Activated T-helper 1 cell treated with anti-CD3 and anti-CD28 coated beads, Interleukin-2, amount 50 U/mL, for 16 hours (primary cell): Measurements from ENCODE around the gene HMMR.

Source experiments
- DNase-seq, 2 donors: peaks; one replicate each; pipeline ENCODE4 v3.0.0-alpha.2; 2020; ENCODE audit warnings: low read depth in 1 of 2, low spot score in 1 of 2

The HMMR gene

DNA sequence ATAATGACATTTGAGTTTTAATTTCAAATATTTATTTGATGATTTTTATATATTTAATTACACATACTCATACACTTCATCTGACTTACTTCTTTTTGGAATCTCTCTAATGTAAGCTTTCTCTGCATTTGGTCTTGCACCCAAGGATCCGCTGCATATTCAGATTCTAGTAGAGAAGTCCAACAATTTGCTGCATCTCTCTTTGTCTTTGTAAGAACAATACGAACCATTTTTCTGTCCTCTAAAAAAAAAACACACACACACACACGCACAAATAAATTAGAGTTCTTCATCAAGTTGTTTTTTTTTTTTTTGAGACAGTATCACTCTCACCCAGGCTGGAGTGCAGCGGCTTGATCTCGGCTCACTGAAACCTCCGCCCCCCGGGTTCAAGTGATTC lies 3.6 kb upstream of the HMMR start:
- no peak for DNase-seq

DNA sequence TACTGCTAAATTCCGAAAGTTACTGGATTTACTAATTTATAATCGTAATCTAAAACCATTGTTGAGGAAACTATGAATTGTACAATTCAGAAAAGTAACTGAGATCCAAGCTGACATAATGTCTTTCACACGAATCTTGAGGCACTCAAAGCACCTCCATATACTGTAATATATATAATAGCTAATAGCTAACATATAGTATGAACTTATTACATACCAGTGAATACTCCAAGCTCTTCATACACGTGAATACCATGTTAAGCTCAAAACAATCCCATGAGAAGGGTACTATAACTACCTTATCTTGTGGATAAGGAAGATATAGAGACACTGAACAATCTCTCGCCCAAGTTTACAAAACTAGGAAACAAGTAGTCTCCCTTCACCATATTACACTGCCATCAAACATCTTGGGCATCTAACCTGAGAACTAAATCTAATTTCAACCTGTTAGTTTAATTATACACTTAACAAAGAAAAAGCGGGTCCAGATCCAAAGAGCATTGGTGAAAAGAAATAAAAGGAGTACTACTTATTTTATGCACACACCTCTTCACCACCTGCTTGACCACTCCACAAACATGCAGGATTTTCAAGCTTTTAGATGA lies 1.6 kb upstream of the HMMR start:
- no peak for DNase-seq

DNA sequence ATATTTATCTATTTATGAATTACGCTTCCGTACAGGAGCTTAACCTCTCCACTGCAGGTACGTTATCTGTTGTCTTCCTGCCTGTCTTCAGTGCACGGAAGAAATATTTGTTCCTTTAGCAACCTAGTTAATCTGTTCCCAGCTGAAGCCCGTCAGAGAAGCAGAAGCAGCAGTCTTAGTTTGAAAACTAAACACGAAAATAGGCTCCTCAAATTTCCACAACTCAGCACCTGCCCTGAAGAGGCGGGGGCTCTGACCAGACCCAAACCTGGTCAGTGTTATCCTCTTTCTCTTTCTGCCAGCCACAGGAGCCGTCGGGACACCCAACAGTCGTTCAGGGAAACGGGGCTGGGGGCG lies 992 bp upstream of the HMMR start:
- DNase-seq: no peak

DNA sequence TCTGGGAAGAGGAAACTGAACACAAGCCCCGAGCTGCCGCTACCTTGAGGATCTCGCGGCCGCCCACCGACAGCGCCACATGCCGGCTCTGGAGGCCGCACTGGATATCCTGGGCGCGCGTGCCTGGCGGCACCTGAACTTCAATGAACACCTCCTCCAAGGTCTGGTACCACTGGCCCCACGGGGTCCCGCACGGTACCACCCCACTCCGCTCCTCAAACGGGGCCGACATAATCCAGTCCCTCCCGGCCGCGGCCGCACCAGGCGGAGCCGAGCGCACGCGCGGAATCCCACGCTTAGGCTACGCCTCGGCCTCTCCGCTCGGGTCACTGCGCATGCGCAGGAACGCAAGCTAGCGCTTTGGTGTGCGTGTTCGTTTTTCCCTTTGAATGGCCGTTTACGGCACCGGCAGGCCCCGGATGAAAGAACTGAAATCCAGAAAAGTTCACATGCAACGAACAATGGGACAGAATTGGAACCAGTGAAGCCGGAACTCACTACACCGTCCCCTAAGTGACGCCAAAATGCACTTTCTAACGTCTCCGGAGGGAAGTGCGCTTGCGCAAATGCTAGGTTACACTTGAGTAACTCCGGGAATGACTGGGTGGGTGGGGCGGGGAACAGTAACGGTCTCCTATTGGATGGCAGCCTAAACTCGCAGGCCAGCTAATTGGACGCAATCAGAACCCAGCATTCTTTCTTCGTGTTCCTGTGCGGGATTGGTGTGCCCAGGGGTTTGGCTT lies 442 bp upstream of the HMMR start, which contains the start of gene NUDCD2:
Gene NUDCD2, minus strand, starts transcription at position 284 of the 743 bp plus-strand sequence. Its CDS starts 52 bp downstream, at position 232.
- peak; percentile 84 to 92 for DNase-seq

DNA sequence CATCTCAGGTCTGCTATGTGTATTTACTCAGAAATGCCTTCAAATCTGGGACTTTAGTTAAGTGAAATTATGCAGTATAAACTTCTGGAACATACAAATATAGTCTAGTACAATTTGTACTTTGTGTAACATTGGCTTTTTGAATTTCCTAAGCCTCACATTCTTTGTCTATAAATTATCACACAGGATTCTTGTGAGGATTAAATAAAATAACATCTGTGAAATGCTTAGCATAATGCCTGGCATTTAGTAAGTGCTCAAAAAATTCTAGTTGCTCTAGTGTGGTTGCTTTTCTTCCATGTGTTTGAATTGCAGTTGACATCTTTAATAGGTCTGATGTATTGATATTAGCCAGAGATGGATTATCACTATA lies 2.6 kb downstream of the HMMR start:
- DNase-seq: no peak

DNA sequence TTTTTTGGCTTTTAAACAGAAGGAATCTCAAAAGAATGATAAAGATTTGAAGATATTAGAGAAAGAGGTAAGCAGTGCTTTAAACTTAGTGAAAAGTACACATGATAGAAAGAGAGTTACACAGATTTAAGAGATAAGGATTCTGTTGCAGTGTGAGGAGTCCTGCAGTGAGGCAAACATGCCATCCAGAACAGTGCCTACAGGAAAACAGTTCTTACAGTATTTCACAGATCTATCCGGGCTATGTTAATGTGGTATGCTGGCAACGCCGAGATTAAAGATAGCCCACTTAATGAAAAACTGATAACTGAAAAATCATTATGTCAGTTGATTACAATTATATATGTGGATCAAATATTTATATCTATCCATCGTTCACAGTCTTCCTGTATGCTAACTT lies 7.2 kb downstream of the HMMR start:
- DNase-seq: no peak

DNA sequence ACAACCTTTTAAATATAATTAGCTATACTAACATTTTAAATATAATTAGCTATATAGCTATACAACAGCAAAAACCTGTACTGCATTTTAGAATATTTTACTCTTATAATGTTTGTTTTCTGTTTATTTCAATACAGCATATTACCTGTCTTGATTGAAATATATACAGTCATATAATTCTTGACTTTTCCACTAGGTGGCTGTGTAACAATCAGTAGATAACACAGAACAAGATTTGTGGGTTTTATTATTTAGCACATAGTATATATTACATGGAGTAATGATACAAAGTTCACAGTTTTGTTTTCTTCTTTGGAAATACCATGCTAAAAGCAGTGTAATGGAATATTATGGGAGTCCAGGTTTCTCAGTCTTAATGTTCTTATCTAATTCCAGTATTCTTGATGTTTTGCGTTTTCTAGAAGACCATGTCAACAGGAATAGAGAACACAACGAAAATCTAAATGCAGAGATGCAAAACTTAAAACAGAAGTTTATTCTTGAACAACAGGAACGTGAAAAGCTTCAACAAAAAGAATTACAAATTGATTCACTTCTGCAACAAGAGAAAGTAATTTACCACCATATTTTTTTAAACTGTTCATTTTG lies 13.3 kb downstream of the HMMR start:
- no peak for DNase-seq

DNA sequence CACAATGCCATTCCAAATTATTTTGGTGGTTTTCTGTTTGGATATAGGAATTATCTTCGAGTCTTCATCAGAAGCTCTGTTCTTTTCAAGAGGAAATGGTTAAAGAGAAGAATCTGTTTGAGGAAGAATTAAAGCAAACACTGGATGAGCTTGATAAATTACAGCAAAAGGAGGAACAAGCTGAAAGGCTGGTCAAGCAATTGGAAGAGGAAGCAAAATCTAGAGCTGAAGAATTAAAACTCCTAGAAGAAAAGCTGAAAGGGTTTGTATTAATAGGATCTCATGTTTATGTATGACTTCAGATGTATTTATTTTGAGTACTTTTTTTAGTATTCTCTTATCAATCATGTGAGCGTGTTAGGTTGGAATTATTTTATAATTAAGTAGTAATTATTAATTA lies 15.0 kb downstream of the HMMR start:
- no peak for DNase-seq

DNA sequence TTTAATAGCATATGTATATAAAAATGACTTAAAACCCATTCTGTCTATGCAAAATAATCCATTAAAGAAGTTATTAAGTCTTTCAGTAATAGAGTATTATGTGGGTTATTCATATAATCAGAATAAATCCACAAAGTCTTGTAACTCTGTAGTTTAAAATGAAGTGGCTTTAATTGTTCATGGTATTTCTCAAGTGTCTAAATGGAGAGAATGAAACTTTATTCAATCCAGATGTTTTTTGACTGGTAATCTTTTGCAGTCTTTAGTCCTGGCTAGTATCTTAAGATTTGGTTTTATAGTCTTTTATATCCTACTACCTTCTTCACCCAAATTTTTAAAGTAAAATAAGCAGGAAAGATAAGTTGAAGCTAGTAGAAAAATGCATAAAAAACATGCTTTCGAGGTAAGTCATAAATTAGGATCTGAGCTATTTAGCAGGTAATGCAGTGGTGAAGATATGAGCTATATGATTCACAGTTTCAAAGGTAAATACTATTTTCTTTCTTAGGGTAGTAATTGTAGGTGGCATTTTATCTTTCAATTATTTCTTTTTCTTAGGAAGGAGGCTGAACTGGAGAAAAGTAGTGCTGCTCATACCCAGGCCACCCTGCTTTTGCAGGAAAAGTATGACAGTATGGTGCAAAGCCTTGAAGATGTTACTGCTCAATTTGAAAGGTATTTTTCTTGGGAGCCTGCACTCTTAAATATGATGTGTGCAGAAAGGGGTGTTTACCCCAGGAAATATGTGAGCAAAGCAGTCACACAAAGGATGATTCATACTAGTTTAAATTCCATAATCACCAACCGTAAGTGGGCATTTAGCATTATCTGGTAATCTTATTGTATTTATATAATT lies 17.9 kb downstream of the HMMR start:
- no peak for DNase-seq

DNA sequence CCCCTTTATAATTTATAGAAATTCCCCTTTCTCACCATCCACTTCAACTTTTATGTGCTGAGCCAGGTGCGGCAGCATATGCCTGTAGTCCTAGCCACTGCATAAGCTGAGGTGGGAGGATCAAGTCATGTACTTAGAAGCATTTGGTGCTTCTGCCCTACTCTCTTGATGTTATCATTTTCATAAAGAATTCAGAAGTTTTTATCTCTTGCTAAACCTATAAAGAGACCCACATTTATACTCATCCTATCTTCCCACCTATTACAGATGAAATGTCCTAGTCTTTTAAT lies 18.5 kb downstream of the HMMR start:
- DNase-seq: no peak

DNA sequence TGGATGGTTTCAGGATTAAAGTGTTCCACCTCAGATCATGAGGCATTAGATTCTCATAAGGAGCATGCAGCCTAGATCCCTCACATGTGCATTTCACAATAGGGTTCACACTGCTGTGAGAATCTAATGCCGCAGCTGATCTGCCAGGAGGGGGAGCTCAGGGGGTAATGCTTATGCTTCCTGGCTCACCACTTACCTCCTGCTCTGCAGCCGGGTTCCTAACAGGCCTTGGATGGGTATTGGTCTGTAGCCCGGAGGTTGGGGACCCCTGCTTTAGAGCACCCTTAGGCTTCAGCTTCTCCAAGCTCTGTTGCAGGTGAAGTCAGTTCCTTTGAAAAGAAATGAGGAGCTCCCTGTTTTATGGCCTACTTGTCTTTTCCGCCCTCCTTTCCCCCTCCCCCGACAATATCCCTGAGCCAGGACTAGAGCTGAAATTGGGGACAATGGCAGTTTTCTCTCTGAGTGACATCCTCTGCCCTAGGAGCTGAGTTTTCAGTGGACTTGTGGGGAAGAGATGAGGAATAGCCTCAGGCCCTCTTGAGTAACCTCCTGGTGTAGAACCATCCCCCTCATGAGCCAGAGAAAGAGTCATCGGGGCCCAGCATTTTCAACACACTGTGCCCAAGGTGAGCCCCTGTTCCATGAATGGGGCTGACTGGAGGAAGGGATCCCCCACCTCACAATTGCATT lies 28.8 kb downstream of the HMMR start:
- no peak for DNase-seq

DNA sequence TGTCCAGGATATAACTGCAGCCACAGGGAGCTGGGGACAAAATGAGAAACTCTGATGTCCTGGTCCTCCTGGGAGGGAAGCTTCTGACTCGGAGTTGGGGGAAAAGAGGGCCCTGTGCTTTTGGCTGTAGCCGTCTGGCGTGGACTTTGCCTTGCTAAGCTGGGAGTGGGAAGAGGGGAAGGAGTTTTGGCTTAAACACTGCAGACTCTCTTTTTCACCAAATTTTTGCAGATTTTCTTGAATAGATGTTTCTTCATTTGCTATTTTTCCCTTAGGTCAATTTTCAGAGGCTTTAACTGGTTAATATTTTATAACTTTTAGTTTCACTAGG lies 29.3 kb downstream of the HMMR start:
- no peak for DNase-seq

DNA sequence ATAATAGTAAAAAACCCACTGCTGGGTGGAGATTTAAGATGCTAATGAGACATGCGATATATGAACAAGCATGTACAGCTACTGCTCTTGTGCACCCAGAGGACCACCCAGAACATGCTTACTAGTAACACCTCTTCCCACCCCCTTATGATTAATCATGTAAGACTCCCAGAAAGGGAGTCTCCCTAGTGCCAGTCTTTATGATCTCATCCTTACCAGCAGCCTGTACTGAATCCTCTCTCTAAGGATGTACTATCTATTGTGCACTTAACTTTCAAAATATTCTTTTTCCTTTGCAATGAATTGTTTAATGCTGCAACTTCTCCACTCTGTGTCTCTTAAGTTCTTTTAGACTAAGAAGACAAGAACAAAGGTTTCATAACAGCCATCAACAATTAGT lies 35.9 kb downstream of the HMMR start:
- no peak for DNase-seq

DNA sequence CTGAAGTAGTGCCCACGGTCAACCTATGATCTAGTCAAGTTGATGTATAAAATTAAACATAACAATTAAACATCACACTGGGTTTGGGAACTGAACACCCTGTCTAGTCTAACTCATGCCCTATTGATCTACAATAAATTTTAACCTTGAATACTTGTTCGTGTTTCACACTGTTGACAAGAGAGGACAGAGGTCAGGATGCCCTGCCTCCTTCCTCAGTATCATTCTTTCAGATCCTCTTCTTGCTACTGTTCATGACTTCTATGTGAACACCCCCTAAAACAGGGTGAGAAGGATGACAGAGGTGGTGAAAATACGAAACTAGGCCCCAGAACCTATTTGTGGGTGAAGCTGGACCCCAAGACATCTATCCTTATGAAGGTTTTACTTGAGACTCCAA lies 36.9 kb downstream of the HMMR start:
- DNase-seq: no peak

DNA sequence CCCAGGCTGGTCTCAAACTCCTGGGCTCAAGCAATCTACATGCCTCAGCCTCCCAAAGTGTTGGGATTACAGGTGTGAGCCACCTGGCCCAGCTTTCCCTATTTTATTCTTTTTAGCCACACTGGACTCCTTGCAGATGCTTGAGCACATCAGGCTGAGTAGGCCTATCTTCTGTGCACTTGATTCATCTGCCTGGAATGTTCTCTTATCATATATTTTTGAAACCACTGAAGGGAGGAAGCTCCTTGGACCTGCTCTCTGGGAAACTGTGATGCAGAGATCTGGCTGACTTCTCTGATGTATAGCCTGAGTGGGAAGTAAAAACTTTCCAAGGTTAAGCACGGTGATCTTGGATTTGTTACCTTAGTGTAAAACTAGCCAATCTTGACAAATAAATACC lies 38.5 kb downstream of the HMMR start:
- DNase-seq: no peak

DNA sequence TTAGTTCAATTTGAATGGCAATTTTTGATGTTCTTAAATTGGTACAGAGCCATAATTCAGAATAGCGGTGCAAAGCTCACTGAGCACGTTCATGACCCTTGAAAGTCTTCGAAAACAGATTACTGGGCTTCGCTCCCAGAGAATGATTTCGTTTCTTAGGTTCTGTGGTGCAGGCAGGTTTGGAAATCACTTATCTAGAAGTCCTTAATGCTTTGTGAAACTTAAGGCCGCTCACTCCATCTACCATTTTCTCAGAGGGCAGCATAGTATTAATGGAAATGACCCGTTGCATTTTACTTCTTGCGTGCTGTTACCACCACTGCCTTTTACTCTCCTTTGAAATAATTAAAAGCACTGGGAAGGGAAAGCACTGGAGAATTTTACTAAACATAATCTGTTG lies 42.1 kb downstream of the HMMR start:
- DNase-seq: no peak

DNA sequence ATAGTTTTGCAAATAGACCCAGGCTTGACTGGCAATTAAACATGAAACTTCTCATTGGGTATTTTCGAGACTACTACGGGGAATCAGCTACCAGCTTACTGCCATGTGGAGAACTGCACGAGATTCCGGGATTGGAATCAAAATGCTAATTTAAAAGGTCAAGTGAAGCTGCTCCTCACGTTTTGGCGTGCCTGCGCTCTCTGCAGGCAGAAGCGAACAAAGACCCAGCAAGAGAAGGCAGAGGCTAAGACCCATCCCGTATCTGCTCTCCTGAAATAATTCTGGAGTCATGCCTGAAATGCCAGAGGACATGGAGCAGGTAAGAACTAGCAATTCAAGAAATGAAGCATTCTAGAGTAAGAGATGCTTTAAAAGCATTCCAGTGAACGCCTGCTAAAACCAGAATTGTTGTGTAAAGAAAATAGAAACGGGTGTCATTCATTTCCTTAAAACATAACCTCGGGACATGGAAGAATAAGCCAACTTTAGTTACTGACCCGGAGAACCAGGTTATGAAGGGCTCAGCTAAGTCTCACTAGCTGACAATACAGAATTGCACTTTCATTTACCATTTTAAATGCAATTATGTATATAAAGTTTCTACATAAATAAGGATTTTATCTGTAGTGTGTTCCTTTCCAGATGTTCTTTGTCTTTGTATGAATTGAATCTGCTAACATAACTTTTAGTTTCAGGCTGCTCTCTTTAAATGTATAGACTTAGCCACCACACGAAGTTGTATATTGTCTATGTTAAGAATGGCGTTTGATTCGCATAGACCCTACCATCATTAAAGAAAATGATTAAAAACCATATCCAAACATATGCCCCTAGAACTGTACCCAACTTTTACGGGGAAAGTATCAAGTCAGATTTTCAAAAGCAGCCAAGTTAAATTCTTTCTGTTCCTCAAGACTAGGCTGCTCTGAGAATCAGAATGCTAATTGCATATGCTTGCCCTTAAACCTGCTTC lies 43.0 kb downstream of the HMMR start:
- DNase-seq: no peak

DNA sequence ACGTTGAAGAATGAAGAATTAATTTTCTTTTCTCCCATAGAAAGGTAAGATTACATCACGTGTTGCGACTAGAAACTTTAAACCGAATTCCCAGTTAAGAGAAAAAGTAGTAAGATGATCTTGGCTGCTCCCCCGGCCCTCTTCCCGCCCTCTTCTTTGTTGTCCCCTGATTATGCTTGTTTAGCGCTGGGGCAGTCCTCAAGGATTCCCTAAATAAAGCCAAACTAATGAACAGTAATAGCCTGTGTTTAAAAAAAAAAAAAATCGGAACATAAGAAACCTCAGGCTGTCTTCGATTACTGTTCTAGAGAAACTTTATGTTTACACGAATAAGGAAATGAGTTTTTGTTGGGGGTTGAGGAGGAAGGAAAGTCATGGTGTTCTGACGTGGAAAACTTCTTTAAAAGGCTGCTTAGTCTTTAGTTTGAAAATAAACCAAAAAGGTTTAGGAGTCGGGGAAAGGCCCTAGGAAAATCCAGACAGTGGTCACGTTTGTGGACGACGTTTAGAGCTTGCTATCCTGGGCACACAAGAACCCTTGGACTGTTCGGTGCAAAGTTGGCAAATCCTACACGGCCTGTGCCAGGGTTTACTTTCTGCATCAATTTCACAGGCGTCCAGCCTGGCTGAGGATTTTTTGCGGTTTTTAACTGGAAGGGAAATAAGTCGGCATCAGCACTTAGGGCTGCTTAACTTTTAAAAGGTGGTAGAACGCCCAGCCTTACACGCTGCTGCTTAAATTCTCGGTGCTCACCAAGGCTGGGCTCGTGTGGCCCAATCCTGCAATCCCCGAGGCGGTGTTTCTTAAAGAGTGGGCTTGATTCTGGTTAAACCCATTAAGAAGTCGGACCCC lies 43.9 kb downstream of the HMMR start:
- peak in 1 of 2 donors; percentile 26 for DNase-seq

DNA sequence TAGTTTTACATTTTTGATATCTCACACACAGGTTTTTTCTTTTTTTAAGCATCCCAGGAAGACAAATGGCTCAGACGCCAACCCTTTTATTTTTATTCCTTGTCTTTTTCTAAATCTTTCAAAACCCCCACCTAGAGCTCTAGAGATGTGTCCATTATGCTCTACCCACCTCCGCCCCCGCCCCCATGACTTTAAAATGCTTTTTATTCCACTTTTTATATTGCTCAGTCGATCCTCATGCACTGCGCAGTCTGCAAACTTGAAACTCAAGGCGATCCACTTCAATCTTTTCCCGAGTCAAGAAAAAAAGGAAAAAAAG lies 44.6 kb downstream of the HMMR start:
- DNase-seq: no peak
